ENCODE data around the gene DHX8. TPM values are rescaled to one million over a fixed set of nuclear protein-coding genes. Genes with fewer than 3 reads are reported as not detected.

DHX8 gene
- total RNA-seq, 1 donor from 2014 or later = 32.7 TPM

GRCh38 chr17:43542859-43543258 is 59.1 kb downstream of the DHX8 start:
- no peak for DNase-seq (ENCODE audit: low spot score)
- intact Hi-C loops (cut with DNase I) = no loop called here

GRCh38 chr17:43543300-43543699 is 59.5 kb downstream of the DHX8 start:
- no peak for DNase-seq (ENCODE audit: low spot score)
- intact Hi-C loops (cut with DNase I) = no loop called here

GRCh38 chr17:43543771-43544575 is 60.2 kb downstream of the DHX8 start:
- intact Hi-C loops (cut with DNase I) = no loop called here
- DNase-seq (ENCODE audit: low spot score) = no peak

GRCh38 chr17:43545383-43545632 is 61.5 kb downstream of the DHX8 start:
- DNase-seq (ENCODE audit: low spot score) = no peak
- intact Hi-C loops (cut with DNase I) = no loop called here

GRCh38 chr17:43546319-43547188 is 62.8 kb downstream of the DHX8 start, which contains the start of gene ETV4:
Gene ETV4, minus strand, starts transcription at chr17:43546340. Its CDS starts 723 bp downstream, at chr17:43545617.
- DNase-seq (ENCODE audit: low spot score) = peak; percentile 94

GRCh38 chr17:43547189-43547550 is 63.4 kb downstream of the DHX8 start:
- DNase-seq (ENCODE audit: low spot score) = no peak
- intact Hi-C loops (cut with DNase I) = no loop called here

More at GRCh38 chr17:43546319-43547188, 62.8 kb downstream of the DHX8 start, which contains the start of gene ETV4:
- intact Hi-C loops (cut with DNase I) = no loop called here

- intact Hi-C loops (cut with DNase I) = no loop called here
- no peak for DNase-seq (ENCODE audit: low spot score)
Measured at GRCh38 chr17:43547659-43548256, 64.0 kb downstream of the DHX8 start.

- no peak for DNase-seq (ENCODE audit: low spot score)
- intact Hi-C loops (cut with DNase I) = no loop called here
Measured at GRCh38 chr17:43548689-43549379, 65.1 kb downstream of the DHX8 start.

GRCh38 chr17:43549496-43549895 is 65.7 kb downstream of the DHX8 start:
- no peak for DNase-seq (ENCODE audit: low spot score)
- intact Hi-C loops (cut with DNase I) = no loop called here

GRCh38 chr17:43550754-43551153 is 67.0 kb downstream of the DHX8 start:
- DNase-seq (ENCODE audit: low spot score) = no peak
- intact Hi-C loops (cut with DNase I) = no loop called here

GRCh38 chr17:43552229-43552837 is 68.6 kb downstream of the DHX8 start:
- DNase-seq (ENCODE audit: low spot score) = no peak
- intact Hi-C loops (cut with DNase I) = no loop called here

GRCh38 chr17:43553573-43553972 is 69.8 kb downstream of the DHX8 start:
- no peak for DNase-seq (ENCODE audit: low spot score)
- intact Hi-C loops (cut with DNase I) = no loop called here

GRCh38 chr17:43554857-43555256 is 71.1 kb downstream of the DHX8 start:
- DNase-seq (ENCODE audit: low spot score) = no peak
- intact Hi-C loops (cut with DNase I) = no loop called here

GRCh38 chr17:43556292-43556691 is 72.5 kb downstream of the DHX8 start:
- no peak for DNase-seq (ENCODE audit: low spot score)
- intact Hi-C loops (cut with DNase I) = no loop called here

GRCh38 chr17:43558805-43559160 is 75.0 kb downstream of the DHX8 start:
- intact Hi-C loops (cut with DNase I) = no loop called here
- DNase-seq (ENCODE audit: low spot score) = no peak

- intact Hi-C loops (cut with DNase I) = no loop called here
- no peak for DNase-seq (ENCODE audit: low spot score)
Measured at GRCh38 chr17:43559161-43559816, 75.5 kb downstream of the DHX8 start.

- DNase-seq (ENCODE audit: low spot score) = no peak
- intact Hi-C loops (cut with DNase I) = no loop called here
Measured at GRCh38 chr17:43560461-43561427, 77.0 kb downstream of the DHX8 start.

All from cardiac septum (tissue), 1 donor.